Ovary (tissue), 3 donors: ENCODE measurements around the gene SORL1.

Experiments used
- CTCF ChIP-seq, 3 donors: fragments of 450-650 bp in 2 of 3; fragments of 200-600 bp in 1 of 3; IDR thresholded peaks; one replicate each; pipeline versions ENCODE4 v1.5.1 to v1.8.0; 2016 to 2022; ENCODE audit warnings: antibody characterized with exemption in 3 of 3, mild to moderate bottlenecking in 1 of 3
- EP300 ChIP-seq: sonication (generic); formaldehyde crosslinking; IDR thresholded peaks from one replicate; pipeline ENCODE4 v1.6.1; 2017; ENCODE audit warnings: antibody characterized with exemption
- donor health status: DM: no; HTN: no; CAD: no.

GRCh38 chr11:121412711-121413415 lies 39.3 kb upstream of the SORL1 start:
- TF ChIP-seq CTCF (IDR thresholded peaks at IDR 0.05) (no peak), EP300 (no peak)
